OCI-LY7 (cell line): ENCODE results near the gene THSD7B. TPM values are rescaled to one million over a fixed set of nuclear protein-coding genes. Genes with fewer than 3 reads are reported as not detected.
"Not testable (repeated sequence)": the region's sequence is repeated elsewhere in the genome, so short reads cannot be mapped to it uniquely, and the experiment has no call there.

ENCODE experiments used
- BruUV-seq: library from RNA; stranded (reverse); fragments of 400-500 nt; replicated peaks from 2 replicates; lab custom pipeline; 2021; lab: Mats Ljungman, UMichigan
- CTCF ChIA-PET: fragments of 300-600 bp; sonication (Branson Sonifier 250); formaldehyde crosslinking; loops from one replicate; lab custom pipeline; 2022; ENCODE audit warnings: antibody characterized with exemption; ENCODE audit not compliant: unreplicated experiment; lab: Charles Lee
- POLR2A ChIA-PET: fragments of 300-600 bp; sonication (Branson Sonifier 250); formaldehyde crosslinking; loops from one replicate; lab custom pipeline; 2022; ENCODE audit warnings: antibody characterized with exemption; lab: Charles Lee
- DNase-seq: peaks from one replicate; pipeline ENCODE4 v3.0.0-alpha.2; 2015; ENCODE audit warnings: low spot score
- H2AFZ ChIP-seq: fragments of 200-600 bp; sonication (generic), shearing (Covaris generic); 2 replicates; pipeline ENCODE4 v1.6.1; 2014; ENCODE audit warnings: mild to moderate bottlenecking, antibody characterized with exemption, low read length, moderate library complexity
- H3K27ac ChIP-seq: fragments of 200-600 bp; sonication (generic); 2 replicates; pipeline ENCODE4 v1.5.1; 2014; ENCODE audit warnings: mixed run types, low read depth, mild to moderate bottlenecking, moderate library complexity, low read length, inconsistent platforms; ENCODE audit not compliant: poor library complexity, severe bottlenecking
- H3K36me3 ChIP-seq: fragments of 200-600 bp; sonication (generic); 2 replicates; pipeline ENCODE4 v1.6.1; 2014; ENCODE audit warnings: mild to moderate bottlenecking, antibody characterized with exemption, low read length, moderate library complexity, mixed read lengths; ENCODE audit not compliant: insufficient read depth
- H3K4me1 ChIP-seq: fragments of 200-600 bp; sonication (generic); 2 replicates; pipeline ENCODE4 v1.5.1; 2014; ENCODE audit warnings: mild to moderate bottlenecking, low read length; ENCODE audit not compliant: insufficient read depth, poor library complexity, severe bottlenecking
- H3K4me2 ChIP-seq: fragments of 200-600 bp; sonication (generic); 2 replicates; pipeline ENCODE4 v1.6.1; 2014; ENCODE audit warnings: mild to moderate bottlenecking, low read length
- H3K4me3 ChIP-seq: fragments of 200-600 bp; sonication (generic); 2 replicates; pipeline ENCODE4 v1.5.1; 2014; ENCODE audit warnings: mild to moderate bottlenecking, low read depth, low read length; ENCODE audit not compliant: poor library complexity, severe bottlenecking
- H3K79me2 ChIP-seq: fragments of 200-600 bp; sonication (generic); 2 replicates; pipeline ENCODE4 v1.6.1; 2016; ENCODE audit warnings: low read depth, mild to moderate bottlenecking, low read length, moderate library complexity, mixed read lengths; ENCODE audit not compliant: insufficient read depth
- H3K9me2 ChIP-seq: fragments of 200-600 bp; sonication (generic); 2 replicates; pipeline ENCODE4 v1.6.1; 2016; ENCODE audit warnings: mild to moderate bottlenecking, low read length, mixed read lengths; ENCODE audit not compliant: insufficient read depth
- H3K9me3 ChIP-seq: fragments of 200-600 bp; sonication (generic); 2 replicates; pipeline ENCODE4 v1.6.1; 2014; ENCODE audit warnings: mild to moderate bottlenecking, mixed run types, low read length, mixed read lengths
- H4K20me1 ChIP-seq: fragments of 200-600 bp; sonication (generic); 2 replicates; pipeline ENCODE4 v1.6.1; 2014; ENCODE audit warnings: mild to moderate bottlenecking, antibody characterized with exemption, low read length, moderate library complexity, mixed read lengths; ENCODE audit not compliant: insufficient read depth
- CTCF ChIP-seq: fragments of 200-600 bp; sonication (generic); conservative IDR thresholded peaks from 2 replicates; pipeline ENCODE4 v1.5.1; 2014; ENCODE audit warnings: mild to moderate bottlenecking, antibody characterized with exemption, low read length, moderate library complexity, mixed read lengths
- EZH2phosphoT487 ChIP-seq: fragments of 200-600 bp; sonication (generic); IDR thresholded peaks from 2 replicates; pipeline ENCODE4 v1.6.1; 2018; ENCODE audit warnings: low read depth, borderline replicate concordance, mild to moderate bottlenecking, mixed run types, antibody characterized with exemption, low read length, moderate library complexity, mixed read lengths
- intact Hi-C: fragments of 100-400 bp; cut with micrococcal nuclease; formaldehyde crosslinking; loops from one replicate; pipeline ENCODE4 v1.10.0; 2022; ENCODE audit not compliant: unreplicated experiment
- total RNA-seq, 2 experiments: library from RNA; depleted of rRNA in 1 of 2; stranded (reverse); fragments of >200 nt in 1 of 2; shearing (Covaris generic) in 1 of 2; gene quantifications; 2 replicates each; pipeline ENCODE4 v1.2.3, GENCODE V29; 2014 to 2022

Gene THSD7B
- total RNA-seq, 2 experiments from 2014 or later = 1.8 TPM

- no peak overlapping the region for H3K4me3 ChIP-seq
- no peak overlapping the region for H3K27ac ChIP-seq
- H3K36me3 ChIP-seq = no peaks in the 10 kb centered on the region
- H3K4me2 ChIP-seq = no peak overlapping the region
- no peaks in the 10 kb centered on the region for H3K9me3 ChIP-seq
- CTCF ChIA-PET = no interaction called here
- POLR2A ChIA-PET = no interaction called here
- H2AFZ ChIP-seq = no peak overlapping the region
- TF ChIP-seq CTCF = peak; percentile 51
- TF ChIP-seq EZH2phosphoT487 = no peak
- no peaks in the 10 kb centered on the region for H3K79me2 ChIP-seq
- H3K4me1 ChIP-seq = no peaks in the 10 kb centered on the region
- no peak for DNase-seq
- no peaks in the 10 kb centered on the region for H4K20me1 ChIP-seq
- BruUV-seq = no TSS peak
- intact Hi-C loops = no loop called here
- no peaks in the 10 kb centered on the region for H3K9me2 ChIP-seq
Measured at GRCh38 chr2:137050949-137051348, 285.6 kb downstream of the THSD7B start.

DNA sequence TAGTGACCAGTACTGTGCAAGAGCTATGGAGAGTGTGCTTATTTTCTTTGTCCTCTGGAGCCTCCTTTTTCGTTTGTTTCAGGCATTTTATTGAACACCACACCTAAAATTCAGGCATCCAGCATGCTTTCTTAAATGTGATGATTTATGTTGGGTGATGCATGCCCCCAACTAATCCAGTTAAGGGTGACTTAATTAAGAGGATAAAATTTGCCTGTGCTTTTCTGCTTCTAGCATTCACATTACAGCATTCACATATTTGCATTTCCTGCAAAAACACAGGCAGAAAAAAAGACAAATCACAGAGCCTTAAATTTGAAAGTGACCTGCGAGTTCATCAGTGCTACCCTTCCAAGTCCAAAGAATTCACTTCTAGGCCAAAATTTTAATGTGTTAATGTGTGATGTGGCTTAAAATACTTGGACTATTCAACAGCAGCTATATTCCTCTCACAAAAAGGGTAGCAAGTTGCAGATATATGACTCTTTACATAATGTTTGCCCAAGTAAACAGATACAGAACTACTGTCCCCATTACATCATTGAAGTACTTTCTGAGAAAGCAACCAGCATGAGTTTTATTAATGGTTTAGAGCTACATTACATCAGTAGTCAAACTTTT lies 286.5 kb downstream of the THSD7B start:
- intact Hi-C loops = no loop called here
- Histone ChIP-seq H3K79me2 (no peaks in the 10 kb centered on the region), H3K9me3 (no peaks in the 10 kb centered on the region), H3K4me3 (no peak overlapping the region), H3K9me2 (no peaks in the 10 kb centered on the region), H3K27ac (no peak overlapping the region), H3K4me1 (no peaks in the 10 kb centered on the region), H4K20me1 (no peaks in the 10 kb centered on the region), H2AFZ (no peak overlapping the region), H3K4me2 (no peak overlapping the region), H3K36me3 (no peaks in the 10 kb centered on the region)
- DNase-seq = no peak
- ChIA-PET CTCF (no interaction called here), POLR2A (interaction anchor here (1.1 kb wide), 1 partner anchor 74 kb away, joined by 7 read pairs; no protein-coding TSS in a partner anchor)
- TF ChIP-seq EZH2phosphoT487 (no peak), CTCF (no peak)
- BruUV-seq = no TSS peak

GRCh38 chr2:137056704-137057103 lies 291.4 kb downstream of the THSD7B start:
- Histone ChIP-seq H3K9me2 (no peaks in the 10 kb centered on the region; the same call in 1 of the 2 replicates), H2AFZ (no peak overlapping the region), H3K79me2 (no peaks in the 10 kb centered on the region), H3K9me3 (no peaks in the 10 kb centered on the region), H3K36me3 (no peaks in the 10 kb centered on the region), H3K27ac (no peak overlapping the region), H3K4me1 (no peaks in the 10 kb centered on the region), H3K4me2 (no peak overlapping the region), H4K20me1 (no peaks in the 10 kb centered on the region), H3K4me3 (no peak overlapping the region)
- CTCF ChIA-PET = no interaction called here
- POLR2A ChIA-PET = no interaction called here
- TF ChIP-seq EZH2phosphoT487 (no peak), CTCF (no peak)
- DNase-seq = no peak
- BruUV-seq = no TSS peak
- intact Hi-C loops = no loop called here

DNA sequence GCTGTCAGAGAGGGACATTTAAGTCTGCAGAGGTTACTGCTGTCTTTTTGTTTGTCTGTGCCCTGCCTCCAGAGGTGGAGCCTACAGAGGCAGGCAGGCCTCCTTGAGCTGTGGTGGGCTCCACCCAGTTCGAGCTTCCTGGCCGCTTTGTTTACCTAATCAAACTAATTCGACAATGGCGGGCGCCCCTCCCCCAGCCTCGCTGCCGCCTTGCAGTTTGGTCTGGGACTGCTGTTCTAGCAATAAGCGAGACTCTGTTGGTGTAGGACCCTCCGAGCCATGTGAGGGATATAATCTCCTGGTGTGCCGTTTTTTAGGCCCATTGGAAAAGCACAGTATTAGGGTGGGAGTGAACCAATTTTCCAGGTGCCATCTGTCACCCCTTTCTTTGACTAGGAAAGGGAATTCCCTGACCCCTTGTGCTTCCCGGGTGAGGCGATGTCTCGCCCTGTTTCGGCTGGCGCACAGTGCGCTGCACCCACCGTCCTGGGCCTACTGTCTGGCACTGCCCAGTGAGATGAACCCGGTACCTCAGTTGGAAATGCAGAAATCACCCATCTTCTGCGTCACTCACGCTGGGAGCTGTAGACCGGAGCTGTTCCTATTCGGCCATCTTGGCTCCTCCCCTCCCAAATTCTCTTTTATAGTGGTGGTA lies 310.9 kb downstream of the THSD7B start:
- H3K9me2 ChIP-seq, H3K27ac ChIP-seq, H3K4me2 ChIP-seq, H3K4me3 ChIP-seq, H3K79me2 ChIP-seq, POLR2A ChIA-PET, H3K36me3 ChIP-seq, CTCF ChIA-PET, BruUV-seq, H3K4me1 ChIP-seq, H4K20me1 ChIP-seq, H2AFZ ChIP-seq, intact Hi-C loops, H3K9me3 ChIP-seq, DNase-seq: not testable (repeated sequence)
